HL-60 (cell line): ENCODE results near the gene KRT33A.

Experiments
- DNase-seq, 2 experiments: peaks; one replicate each; pipeline ENCODE4 v3.0.0-alpha.2; 2010 to 2020; ENCODE audit warnings: low read depth in 1 of 2, low spot score in 1 of 2
- H3K27ac ChIP-seq: fragments of 250-450 bp; sonication (Bioruptor Pico); replicated peaks from 2 replicates; pipeline ENCODE4 v1.5.1; 2020; ENCODE audit warnings: mild to moderate bottlenecking, moderate library complexity
- H3K27me3 ChIP-seq: fragments of 250-450 bp; sonication (Bioruptor Pico); 2 replicates; pipeline ENCODE4 v1.5.1; 2021; ENCODE audit warnings: mild to moderate bottlenecking, moderate library complexity; ENCODE audit not compliant: insufficient read depth, poor library complexity, severe bottlenecking
- H3K4me3 ChIP-seq: replicated peaks from 2 replicates; pipeline ENCODE4 v1.5.1; 2011; ENCODE audit warnings: mild to moderate bottlenecking, control low read depth, low read length; ENCODE audit not compliant: insufficient read depth
- GABPA ChIP-seq: IDR thresholded peaks from 2 replicates; pipeline ENCODE4 v1.6.1; 2012; ENCODE audit warnings: low read depth
- POLR2AphosphoS5 ChIP-seq: IDR thresholded peaks from 2 replicates; pipeline ENCODE4 v1.6.1; 2012; ENCODE audit warnings: low read depth
- SPI1 ChIP-seq: IDR thresholded peaks from 2 replicates; pipeline ENCODE4 v1.6.1; 2012; ENCODE audit warnings: low read depth, mild to moderate bottlenecking, borderline replicate concordance
- TF ChIP-seq, protein P1 (sequence below): IDR thresholded peaks from one replicate; pipeline ENCODE4 v1.5.1; 2011; ENCODE audit warnings: low read length, control low read depth, inconsistent platforms; ENCODE audit not compliant: insufficient read depth
- TF ChIP-seq, protein P2 (sequence below): IDR thresholded peaks from 2 replicates; pipeline ENCODE4 v1.6.1; 2012; ENCODE audit warnings: low read depth; ENCODE audit not compliant: insufficient replicate concordance

The KRT33A gene

DNA sequence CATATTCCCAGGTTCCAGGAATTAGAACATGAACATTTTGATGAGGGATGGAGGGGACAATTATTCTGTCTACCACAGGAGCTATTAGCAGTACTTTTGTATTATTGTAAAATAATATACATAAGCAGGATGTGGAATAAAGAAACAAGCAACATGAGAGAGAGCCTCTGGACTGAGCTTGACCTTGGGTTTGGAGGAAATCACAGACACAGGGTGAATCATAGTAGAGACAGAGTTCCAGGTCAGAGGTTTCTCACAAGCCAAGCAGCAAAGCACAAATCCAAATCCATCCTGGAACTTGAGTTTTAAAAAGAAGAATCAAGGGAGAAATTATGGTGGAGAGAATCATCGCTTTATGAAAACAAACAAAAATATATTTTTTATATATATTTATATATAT is 41.6 kb upstream of the KRT33A start:
- DNase-seq, result no peak
- no peak for TF ChIP-seq POLR2AphosphoS5
- TF ChIP-seq, protein P1, sequence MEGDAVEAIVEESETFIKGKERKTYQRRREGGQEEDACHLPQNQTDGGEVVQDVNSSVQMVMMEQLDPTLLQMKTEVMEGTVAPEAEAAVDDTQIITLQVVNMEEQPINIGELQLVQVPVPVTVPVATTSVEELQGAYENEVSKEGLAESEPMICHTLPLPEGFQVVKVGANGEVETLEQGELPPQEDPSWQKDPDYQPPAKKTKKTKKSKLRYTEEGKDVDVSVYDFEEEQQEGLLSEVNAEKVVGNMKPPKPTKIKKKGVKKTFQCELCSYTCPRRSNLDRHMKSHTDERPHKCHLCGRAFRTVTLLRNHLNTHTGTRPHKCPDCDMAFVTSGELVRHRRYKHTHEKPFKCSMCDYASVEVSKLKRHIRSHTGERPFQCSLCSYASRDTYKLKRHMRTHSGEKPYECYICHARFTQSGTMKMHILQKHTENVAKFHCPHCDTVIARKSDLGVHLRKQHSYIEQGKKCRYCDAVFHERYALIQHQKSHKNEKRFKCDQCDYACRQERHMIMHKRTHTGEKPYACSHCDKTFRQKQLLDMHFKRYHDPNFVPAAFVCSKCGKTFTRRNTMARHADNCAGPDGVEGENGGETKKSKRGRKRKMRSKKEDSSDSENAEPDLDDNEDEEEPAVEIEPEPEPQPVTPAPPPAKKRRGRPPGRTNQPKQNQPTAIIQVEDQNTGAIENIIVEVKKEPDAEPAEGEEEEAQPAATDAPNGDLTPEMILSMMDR, result no peak
- TF ChIP-seq, protein P2, sequence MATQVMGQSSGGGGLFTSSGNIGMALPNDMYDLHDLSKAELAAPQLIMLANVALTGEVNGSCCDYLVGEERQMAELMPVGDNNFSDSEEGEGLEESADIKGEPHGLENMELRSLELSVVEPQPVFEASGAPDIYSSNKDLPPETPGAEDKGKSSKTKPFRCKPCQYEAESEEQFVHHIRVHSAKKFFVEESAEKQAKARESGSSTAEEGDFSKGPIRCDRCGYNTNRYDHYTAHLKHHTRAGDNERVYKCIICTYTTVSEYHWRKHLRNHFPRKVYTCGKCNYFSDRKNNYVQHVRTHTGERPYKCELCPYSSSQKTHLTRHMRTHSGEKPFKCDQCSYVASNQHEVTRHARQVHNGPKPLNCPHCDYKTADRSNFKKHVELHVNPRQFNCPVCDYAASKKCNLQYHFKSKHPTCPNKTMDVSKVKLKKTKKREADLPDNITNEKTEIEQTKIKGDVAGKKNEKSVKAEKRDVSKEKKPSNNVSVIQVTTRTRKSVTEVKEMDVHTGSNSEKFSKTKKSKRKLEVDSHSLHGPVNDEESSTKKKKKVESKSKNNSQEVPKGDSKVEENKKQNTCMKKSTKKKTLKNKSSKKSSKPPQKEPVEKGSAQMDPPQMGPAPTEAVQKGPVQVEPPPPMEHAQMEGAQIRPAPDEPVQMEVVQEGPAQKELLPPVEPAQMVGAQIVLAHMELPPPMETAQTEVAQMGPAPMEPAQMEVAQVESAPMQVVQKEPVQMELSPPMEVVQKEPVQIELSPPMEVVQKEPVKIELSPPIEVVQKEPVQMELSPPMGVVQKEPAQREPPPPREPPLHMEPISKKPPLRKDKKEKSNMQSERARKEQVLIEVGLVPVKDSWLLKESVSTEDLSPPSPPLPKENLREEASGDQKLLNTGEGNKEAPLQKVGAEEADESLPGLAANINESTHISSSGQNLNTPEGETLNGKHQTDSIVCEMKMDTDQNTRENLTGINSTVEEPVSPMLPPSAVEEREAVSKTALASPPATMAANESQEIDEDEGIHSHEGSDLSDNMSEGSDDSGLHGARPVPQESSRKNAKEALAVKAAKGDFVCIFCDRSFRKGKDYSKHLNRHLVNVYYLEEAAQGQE, result no peak
- TF ChIP-seq SPI1, result no peak
- no peak for TF ChIP-seq GABPA
- no peak overlapping the region for H3K4me3 ChIP-seq
- H3K27ac ChIP-seq, result no peak overlapping the region
- no peaks in the 10 kb centered on the region for H3K27me3 ChIP-seq

DNA sequence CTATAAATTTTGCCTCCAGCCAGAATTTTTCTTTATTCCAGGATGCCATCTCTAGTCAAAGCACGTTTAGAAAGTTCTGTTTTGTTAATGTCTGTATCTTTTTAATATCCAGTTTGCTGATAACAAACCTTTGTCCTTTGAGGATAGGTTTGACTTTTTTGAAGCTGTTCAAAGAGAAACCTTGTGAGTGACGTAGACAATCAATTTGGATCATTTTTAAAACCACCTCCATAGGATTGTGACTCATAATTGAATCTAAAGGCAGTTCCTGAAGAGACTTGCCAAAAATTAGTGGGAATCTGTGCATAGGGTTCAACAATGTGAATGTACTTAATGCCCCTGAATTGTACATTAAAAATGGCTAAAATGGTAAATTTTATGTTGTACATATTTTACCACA is 40.9 kb upstream of the KRT33A start:
- no peak for DNase-seq
- no peak overlapping the region for H3K27ac ChIP-seq
- no peak overlapping the region for H3K4me3 ChIP-seq
- H3K27me3 ChIP-seq, result no peaks in the 10 kb centered on the region
- TF ChIP-seq GABPA (no peak), SPI1 (no peak), POLR2AphosphoS5 (no peak)
- TF ChIP-seq, protein P1, result no peak
- TF ChIP-seq, protein P2, result no peak

DNA sequence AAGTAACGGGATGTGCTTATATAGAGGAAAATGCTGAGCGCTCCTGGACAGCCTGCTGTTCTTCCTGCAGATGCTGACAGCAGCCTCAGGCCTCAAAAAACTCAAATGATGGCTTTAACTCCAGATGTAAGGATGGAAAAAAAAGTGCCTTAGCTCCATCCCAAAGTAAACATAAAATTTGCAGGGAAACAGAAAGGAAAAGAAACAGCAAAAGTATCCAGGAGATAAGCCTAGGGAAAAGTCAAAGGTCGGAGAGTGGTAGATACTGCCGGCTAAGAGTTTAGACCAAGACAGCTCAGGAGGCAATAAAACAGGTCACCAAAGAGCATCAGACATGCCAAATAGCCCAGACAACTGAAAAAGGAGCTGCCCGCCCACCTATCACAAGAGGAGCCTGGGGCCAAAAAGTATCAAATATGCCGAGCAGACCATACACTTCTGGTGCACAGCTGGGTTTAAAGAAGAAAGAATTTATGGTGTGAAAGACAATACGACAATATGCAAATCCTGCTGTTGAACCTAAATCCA is 39.8 kb upstream of the KRT33A start:
- Histone ChIP-seq H3K4me3 (no peak overlapping the region), H3K27me3 (no peaks in the 10 kb centered on the region), H3K27ac (no peak overlapping the region)
- no peak for DNase-seq
- TF ChIP-seq, protein P1, result no peak
- TF ChIP-seq GABPA (no peak), POLR2AphosphoS5 (no peak), SPI1 (no peak)
- TF ChIP-seq, protein P2, result no peak
